Activated B cell treated with CpG ODN at 0.5 μM for 24 hours (primary cell): ENCODE measurements around the gene CHCHD6. TPM values are rescaled to one million over a fixed set of nuclear protein-coding genes. Genes with fewer than 3 reads are reported as not detected.

Experiments
- ATAC-seq: fragments of 200-7000 bp; cut with Tn5 transposase; one replicate; pipeline ENCODE4 v1.10.0; 2021; ENCODE audit warnings: low read depth, mild to moderate bottlenecking, moderate library complexity
- CTCF ChIA-PET: fragments of 350-600 bp; sonication (Branson Sonifier 250); formaldehyde crosslinking; loops from one replicate; lab custom pipeline; 2021; ENCODE audit warnings: antibody characterized with exemption; lab: Charles Lee
- POLR2A ChIA-PET: fragments of 350-600 bp; sonication (Branson Sonifier 250); formaldehyde crosslinking; loops from one replicate; lab custom pipeline; 2021; ENCODE audit warnings: antibody characterized with exemption; lab: Charles Lee
- DNase-seq: peaks from one replicate; pipeline ENCODE4 v3.0.0; 2022
- H3K27ac Mint-ChIP-seq: one replicate; pipeline ENCODE4 v1.8.0; 2020; ENCODE audit warnings: mixed read lengths
- H3K27me3 Mint-ChIP-seq: one replicate; pipeline ENCODE4 v1.8.0; 2021; ENCODE audit warnings: mixed read lengths
- H3K36me3 Mint-ChIP-seq: one replicate; pipeline ENCODE4 v1.8.0; 2021; ENCODE audit warnings: low read depth, mixed read lengths
- H3K4me1 Mint-ChIP-seq: one replicate; pipeline ENCODE4 v1.8.0; 2021; ENCODE audit warnings: mixed read lengths
- H3K4me3 Mint-ChIP-seq: one replicate; pipeline ENCODE4 v1.8.0; 2020; ENCODE audit warnings: mild to moderate bottlenecking, mixed read lengths
- H3K9me3 Mint-ChIP-seq: one replicate; pipeline ENCODE4 v1.8.0; 2020; ENCODE audit warnings: mixed read lengths
- intact Hi-C: fragments of 100-400 bp; cut with micrococcal nuclease; formaldehyde crosslinking; loops from one replicate; pipeline ENCODE4 v1.15.1; 2024
- total RNA-seq: library from RNA; stranded (reverse); gene quantifications from 2 replicates; pipeline ENCODE4 v1.2.3, GENCODE V29; 2022
- TF ChIP-seq, protein P1 (sequence below): fragments of 200-600 bp; IDR thresholded peaks from one replicate; pipeline ENCODE4 v1.8.0; 2022; ENCODE audit warnings: antibody characterized with exemption, mild to moderate bottlenecking

CHCHD6 gene
- total RNA-seq, 1 donor from 2014 or later, result 10.0 TPM

DNA sequence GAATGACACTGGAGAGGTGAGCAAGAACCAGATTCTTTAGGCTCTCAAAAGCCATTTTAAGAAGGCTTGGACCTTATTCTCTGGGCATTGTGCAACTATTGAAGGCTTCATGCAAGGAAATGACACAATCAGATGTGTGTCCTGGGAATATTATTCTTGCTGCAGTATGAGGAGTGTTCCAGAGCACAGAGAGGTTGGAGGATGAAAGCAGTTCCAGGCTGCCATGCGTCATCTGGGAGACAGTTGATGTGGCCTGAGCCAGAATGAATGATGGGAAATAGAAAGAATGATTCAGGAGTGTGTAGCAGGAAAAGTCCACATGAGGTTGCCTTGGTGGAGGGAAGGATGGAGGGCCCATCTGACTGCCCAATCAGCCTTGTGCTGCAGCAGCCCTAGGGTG lies 123.1 kb downstream of the CHCHD6 start:
- ATAC-seq (no peak), DNase-seq (no peak)
- Mint-ChIP-seq H3K4me1 (no peaks in the 10 kb centered on the region), H3K27ac (no peak overlapping the region), H3K27me3 (no peaks in the 10 kb centered on the region), H3K36me3 (peaks cover 2% of the 10 kb centered on the region), H3K4me3 (no peak overlapping the region), H3K9me3 (peaks cover under 1% of the 10 kb centered on the region)
- intact Hi-C loops, result no loop called here
- TF ChIP-seq, protein P1, sequence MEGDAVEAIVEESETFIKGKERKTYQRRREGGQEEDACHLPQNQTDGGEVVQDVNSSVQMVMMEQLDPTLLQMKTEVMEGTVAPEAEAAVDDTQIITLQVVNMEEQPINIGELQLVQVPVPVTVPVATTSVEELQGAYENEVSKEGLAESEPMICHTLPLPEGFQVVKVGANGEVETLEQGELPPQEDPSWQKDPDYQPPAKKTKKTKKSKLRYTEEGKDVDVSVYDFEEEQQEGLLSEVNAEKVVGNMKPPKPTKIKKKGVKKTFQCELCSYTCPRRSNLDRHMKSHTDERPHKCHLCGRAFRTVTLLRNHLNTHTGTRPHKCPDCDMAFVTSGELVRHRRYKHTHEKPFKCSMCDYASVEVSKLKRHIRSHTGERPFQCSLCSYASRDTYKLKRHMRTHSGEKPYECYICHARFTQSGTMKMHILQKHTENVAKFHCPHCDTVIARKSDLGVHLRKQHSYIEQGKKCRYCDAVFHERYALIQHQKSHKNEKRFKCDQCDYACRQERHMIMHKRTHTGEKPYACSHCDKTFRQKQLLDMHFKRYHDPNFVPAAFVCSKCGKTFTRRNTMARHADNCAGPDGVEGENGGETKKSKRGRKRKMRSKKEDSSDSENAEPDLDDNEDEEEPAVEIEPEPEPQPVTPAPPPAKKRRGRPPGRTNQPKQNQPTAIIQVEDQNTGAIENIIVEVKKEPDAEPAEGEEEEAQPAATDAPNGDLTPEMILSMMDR, result no peak
- ChIA-PET CTCF (no interaction called here), POLR2A (no interaction called here)

DNA sequence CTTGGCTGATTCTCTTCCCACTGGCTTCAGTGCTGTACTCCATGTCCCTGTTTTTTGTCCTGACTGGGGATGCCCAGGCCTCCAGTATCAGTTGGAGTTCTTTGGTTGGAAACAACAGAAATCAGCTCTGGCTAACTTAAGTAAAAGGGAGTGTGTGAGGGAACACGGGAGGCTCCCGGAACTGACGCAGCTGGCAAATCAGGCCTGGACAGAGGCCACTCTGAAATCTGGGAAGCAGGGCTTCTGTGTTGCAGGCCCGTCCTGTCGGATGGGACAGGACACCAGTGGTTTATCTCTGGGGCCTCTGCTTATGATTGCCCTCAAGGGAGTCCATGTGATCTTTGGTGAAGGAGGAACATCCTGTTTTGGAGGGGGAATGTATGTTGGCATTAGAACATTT lies 124.3 kb downstream of the CHCHD6 start:
- intact Hi-C loops, result no loop called here
- ChIA-PET POLR2A (no interaction called here), CTCF (no interaction called here)
- H3K4me3 Mint-ChIP-seq, result no peak overlapping the region
- H3K9me3 Mint-ChIP-seq, result no peaks in the 10 kb centered on the region
- H3K27ac Mint-ChIP-seq, result no peak overlapping the region
- ATAC-seq, result no peak
- TF ChIP-seq, protein P1, result no peak
- DNase-seq, result no peak
- H3K36me3 Mint-ChIP-seq, result peaks cover 2% of the 10 kb centered on the region
- no peaks in the 10 kb centered on the region for H3K27me3 Mint-ChIP-seq
- no peaks in the 10 kb centered on the region for H3K4me1 Mint-ChIP-seq

DNA sequence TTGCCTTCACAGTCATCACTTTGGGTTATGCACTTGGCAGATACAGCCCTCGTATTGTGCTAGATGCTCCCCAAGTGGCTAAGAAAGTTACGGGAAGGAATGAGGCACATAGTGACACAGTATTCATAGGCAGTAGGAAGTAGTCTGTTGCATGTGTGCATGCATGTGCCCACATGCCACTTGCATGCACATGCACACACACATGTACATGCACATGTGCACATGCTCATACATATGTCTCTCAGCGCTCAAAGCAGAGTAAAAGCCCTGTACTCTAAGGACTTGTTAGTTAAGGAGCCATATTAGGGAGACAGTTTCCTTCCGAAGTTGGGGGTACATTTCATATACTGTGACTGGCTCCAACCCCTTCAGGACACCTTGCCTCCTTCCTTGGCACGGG lies 128.9 kb downstream of the CHCHD6 start:
- POLR2A ChIA-PET, result no interaction called here
- H3K36me3 Mint-ChIP-seq, result peaks cover 2% of the 10 kb centered on the region
- no peak overlapping the region for H3K27ac Mint-ChIP-seq
- DNase-seq, result no peak
- TF ChIP-seq, protein P1, result no peak
- no peak for ATAC-seq
- CTCF ChIA-PET, result no interaction called here
- H3K27me3 Mint-ChIP-seq, result no peaks in the 10 kb centered on the region
- intact Hi-C loops, result no loop called here
- no peaks in the 10 kb centered on the region for H3K4me1 Mint-ChIP-seq
- H3K9me3 Mint-ChIP-seq, result no peaks in the 10 kb centered on the region
- no peak overlapping the region for H3K4me3 Mint-ChIP-seq

DNA sequence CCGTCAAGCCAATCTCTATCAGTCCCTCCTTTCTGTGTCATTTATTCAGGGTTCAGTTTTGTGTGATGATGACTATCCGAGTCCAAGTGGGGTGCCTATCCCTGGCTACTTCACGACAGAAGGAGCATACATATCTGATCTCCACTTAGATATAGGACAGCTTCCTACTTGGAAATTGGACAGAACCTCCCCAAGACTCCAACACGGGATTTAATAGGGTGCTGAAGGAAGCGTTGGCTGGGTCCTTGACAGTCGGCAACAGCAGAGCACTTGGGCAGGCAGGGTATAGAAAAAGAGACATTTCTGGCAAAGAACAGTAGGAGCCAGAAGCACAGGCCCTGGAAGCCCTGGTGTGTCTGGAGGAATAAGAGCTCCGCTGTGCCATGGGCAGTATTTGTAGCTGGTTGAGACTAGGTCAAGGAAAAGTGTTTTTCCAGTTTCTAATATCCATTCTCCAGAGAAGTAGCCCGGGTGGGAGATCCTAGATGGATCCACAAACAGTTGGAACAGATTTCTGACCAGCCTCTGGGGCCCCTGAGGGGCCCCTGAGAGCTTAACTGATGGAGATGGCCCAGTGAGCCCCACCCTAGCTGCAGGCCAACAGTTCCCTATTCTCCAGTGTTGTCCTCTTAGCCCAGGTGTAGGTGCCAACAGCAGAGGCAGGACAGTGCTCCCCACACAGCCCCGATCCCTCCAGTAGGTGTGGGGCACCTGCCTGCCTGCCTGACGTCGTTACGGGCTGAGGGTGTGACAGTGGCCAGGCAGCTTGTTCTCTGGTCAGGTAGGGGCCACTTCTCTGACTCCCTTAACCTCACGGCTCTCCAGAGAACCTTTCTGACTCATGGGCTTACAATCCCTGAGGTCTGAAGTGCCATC lies 130.8 kb downstream of the CHCHD6 start:
- intact Hi-C loops, result no loop called here
- Mint-ChIP-seq H3K4me1 (no peaks in the 10 kb centered on the region), H3K27ac (no peak overlapping the region), H3K4me3 (no peak overlapping the region), H3K9me3 (no peaks in the 10 kb centered on the region), H3K36me3 (peaks cover 2% of the 10 kb centered on the region), H3K27me3 (no peaks in the 10 kb centered on the region)
- no peak for DNase-seq
- TF ChIP-seq, protein P1, result no peak
- CTCF ChIA-PET, result no interaction called here
- ATAC-seq, result no peak
- POLR2A ChIA-PET, result no interaction called here

DNA sequence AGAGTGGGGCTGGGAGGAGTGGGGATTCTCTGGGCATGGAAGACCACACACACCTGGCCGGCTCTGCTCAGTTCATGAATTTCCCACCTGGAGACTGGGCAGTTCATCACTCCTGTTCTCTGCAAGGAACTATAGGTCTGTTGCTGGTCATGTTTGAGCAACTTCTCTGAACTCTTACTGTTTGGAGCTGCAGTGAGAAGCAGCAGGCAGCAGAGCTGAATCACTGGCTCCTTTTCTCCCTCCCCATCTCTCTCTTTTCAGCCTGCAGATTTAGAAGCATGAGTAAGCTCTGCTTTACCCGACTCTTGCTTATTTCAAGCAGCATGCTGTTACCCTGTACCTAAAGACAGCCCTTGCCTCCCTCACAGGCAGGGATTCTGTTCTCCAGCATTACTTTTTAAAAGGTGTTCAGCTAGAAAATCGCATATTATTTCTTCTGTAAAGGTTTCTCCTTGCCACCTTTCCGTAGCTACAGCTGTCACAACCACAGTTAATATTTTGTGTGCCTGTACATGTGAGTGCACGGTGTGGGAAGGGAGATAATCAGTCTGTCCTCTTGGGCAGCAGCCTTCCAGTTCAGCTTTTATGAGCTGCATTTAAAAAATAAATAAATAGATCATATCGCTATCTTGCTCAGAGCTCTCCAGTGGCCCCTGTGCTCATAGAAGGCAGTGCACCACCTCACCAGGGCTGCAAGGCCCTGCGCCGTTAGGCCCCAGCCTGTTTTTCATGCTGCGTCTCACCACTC lies 131.6 kb downstream of the CHCHD6 start:
- H3K4me3 Mint-ChIP-seq, result no peak overlapping the region
- no peaks in the 10 kb centered on the region for H3K9me3 Mint-ChIP-seq
- intact Hi-C loops, result no loop called here
- DNase-seq (no peak), ATAC-seq (no peak)
- CTCF ChIA-PET, result no interaction called here
- H3K36me3 Mint-ChIP-seq, result peaks cover 2% of the 10 kb centered on the region
- H3K4me1 Mint-ChIP-seq, result no peaks in the 10 kb centered on the region
- TF ChIP-seq, protein P1, result no peak
- POLR2A ChIA-PET, result no interaction called here
- H3K27ac Mint-ChIP-seq, result no peak overlapping the region
- no peaks in the 10 kb centered on the region for H3K27me3 Mint-ChIP-seq
